ENCODE data around the gene CAMTA1.

The CAMTA1 gene

GRCh38 chr1:6958407-6959030, 173.3 kb downstream of the CAMTA1 start:
- no peak for DNase-seq (ENCODE audit: low spot score)

DNA sequence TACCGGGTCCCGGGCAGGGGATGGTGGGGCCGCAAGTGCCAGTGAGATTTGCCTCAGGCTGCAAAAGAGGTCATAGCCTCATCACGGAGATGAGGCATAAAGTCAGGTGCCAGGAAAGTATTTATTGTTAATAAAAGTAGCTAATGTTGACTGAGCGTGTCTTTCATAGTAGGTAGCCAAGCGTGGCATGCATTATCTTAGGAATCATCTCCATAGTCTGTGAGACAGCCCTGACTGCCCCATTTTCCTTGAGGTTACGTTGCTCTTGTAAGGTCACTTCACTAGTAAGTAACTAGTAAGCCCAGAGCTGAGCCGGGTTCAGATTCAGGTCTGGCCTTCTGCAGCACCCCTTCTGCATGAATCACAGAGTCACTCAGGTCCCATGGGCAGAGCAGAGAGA, 174.2 kb downstream of the CAMTA1 start:
- no peak for DNase-seq (ENCODE audit: low spot score)

DNA sequence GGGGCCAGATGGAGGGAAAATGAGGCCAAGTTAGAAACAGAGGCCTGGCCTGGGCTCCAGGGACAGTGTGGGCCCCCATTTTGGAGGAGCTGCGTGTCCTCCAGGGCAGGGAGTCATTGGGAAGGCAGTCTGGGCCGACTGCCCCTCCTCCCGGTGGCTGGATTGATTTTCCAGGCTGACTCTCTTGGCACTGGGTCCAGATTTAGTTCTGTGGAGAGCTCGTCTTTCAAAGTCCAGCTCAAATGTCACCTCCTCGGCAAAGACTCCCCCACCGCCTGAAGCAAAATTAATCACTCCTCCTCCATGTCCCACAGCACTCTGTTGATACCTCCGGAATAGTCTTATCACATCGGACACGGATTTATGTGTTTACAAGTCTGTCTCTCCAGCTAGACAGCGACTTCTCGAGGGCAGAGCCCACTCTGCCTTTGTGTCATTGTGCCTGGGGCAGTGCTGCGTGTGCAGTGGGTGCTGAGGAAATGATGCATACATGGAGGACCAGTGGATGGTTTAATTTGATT, 175.1 kb downstream of the CAMTA1 start:
- no peak for DNase-seq (ENCODE audit: low spot score)

- no peak for DNase-seq (ENCODE audit: low spot score)
Observed at GRCh38 chr1:6960860-6961259, 175.6 kb downstream of the CAMTA1 start.

- DNase-seq (ENCODE audit: low spot score): no peak
Observed at GRCh38 chr1:6961289-6961688, 176.0 kb downstream of the CAMTA1 start.

- no peak for DNase-seq (ENCODE audit: low spot score)
Observed at GRCh38 chr1:6961905-6962477, 176.7 kb downstream of the CAMTA1 start.

GRCh38 chr1:6962478-6962995, 177.3 kb downstream of the CAMTA1 start:
- no peak for DNase-seq (ENCODE audit: low spot score)

DNA sequence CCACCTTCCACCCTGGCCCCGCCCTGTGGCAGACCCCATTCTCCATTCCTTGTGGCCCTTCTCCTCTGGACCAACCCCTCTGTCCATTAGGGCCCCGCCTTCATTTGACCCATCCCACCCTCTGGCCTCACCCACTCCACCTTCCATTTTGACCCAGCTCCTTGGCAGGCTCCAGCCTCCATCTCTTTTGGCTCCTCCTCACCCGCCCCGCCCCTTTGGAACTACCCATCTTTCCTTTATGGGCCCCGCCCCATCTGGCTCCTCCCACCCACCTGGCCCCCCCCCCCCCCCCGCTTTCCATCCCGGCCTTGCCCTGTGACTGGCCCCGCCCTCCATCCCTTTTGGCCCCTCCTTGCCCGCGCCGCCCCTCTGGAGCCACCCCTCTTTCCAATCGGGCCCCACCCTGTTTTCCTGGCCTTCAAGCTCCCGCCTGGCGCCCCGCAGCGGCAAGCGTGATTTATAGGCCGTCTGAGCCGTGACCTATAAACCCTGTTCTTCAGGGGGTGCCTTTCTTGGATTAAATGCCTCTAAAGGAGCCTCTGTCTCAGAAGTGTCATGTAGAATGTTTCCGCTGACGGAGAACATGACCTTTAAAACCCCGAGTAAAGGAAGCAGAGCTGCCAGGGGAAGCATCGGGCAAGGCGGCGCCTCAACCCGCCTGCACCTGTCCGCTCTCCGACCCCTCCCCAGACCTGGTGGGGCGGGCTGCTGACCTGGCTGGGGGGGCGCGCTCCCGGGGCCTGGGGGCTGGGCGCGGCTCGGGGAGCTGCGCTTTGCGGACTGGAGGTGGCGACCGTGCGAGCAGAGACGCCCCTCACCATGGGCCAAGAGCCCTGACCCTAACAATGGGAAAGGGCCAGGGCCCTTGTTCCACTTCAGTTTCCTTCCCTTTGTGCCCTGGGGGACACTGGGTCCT, 178.0 kb downstream of the CAMTA1 start:
- peak; percentile 78 for DNase-seq (ENCODE audit: low spot score)

- no peak for DNase-seq (ENCODE audit: low spot score)
Observed at GRCh38 chr1:6963912-6964307, 178.7 kb downstream of the CAMTA1 start.

DNA sequence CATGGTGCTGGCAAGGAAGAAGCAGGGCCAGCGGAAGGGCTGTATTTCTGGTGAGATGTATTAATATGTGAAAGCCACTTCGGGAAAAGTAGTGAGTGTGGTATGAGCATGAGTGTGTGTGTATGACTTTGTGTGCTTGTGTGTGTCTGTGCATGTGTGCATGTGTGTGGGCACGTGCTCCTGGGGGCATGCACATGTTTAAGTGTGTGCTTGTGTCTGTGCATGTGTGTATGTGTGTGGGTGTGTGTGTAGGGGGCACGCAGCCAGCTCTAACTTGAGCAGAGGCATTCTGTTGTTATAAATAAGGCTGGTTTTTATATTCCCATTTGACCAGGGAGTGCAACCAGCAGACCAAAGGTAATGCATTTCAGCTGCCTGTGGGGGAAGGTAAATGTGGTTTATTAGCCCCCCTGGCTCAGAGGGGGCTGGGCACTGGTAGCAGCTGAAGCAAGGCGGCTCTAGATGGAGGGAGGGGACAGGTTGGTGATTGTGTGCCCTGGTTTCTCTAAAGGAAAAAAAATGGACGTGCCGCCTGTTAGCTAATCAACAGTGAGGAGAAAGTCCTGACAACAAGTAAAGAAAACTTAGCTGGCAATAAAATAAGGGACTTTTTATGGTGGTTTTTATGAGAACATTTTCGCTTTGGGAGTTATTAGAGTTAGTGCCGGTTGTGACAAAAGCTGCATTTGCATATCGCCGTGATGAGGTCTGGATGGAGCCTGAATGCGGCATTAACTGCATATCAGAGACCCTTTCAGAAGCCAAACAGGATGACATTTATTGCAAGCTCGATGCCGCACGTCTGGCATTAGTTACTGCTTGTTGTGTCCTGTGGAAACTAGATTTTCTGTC, 180.1 kb downstream of the CAMTA1 start:
- no peak for DNase-seq (ENCODE audit: low spot score)

DNA sequence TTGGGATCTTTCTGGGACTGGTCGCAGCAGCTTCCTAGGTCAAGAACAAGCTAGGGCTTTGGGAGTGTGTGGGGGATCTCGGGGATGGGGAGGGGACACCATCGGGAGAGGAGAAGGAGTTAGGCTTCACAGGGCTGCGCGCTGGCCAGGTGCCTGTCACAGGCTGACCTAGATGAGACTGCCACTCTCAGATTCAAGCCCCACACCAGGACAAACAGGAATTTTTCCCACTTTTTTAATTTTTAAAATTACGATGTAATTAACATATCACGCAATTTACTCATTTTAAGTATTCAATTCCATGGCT, 180.6 kb downstream of the CAMTA1 start:
- no peak for DNase-seq (ENCODE audit: low spot score)

DNA sequence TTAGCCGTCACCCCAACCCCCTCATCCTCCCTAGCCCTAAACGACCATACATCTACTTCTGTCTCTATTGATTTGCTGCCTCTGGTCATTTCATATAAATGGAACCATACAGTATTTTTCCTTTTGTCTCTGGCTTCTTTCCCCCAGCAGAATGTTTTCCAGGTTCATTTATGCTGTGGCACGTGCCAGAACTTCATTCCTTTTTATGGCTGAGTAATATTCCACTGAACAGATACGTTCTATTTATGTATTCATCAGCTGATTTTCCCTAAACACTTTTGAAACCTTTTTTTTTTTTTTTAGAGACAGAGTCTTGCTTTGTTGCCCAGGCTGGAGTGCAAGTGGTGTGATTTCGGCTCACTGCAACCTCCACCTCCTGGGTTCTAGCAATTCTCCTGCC, 181.1 kb downstream of the CAMTA1 start:
- no peak for DNase-seq (ENCODE audit: low spot score)

DNA sequence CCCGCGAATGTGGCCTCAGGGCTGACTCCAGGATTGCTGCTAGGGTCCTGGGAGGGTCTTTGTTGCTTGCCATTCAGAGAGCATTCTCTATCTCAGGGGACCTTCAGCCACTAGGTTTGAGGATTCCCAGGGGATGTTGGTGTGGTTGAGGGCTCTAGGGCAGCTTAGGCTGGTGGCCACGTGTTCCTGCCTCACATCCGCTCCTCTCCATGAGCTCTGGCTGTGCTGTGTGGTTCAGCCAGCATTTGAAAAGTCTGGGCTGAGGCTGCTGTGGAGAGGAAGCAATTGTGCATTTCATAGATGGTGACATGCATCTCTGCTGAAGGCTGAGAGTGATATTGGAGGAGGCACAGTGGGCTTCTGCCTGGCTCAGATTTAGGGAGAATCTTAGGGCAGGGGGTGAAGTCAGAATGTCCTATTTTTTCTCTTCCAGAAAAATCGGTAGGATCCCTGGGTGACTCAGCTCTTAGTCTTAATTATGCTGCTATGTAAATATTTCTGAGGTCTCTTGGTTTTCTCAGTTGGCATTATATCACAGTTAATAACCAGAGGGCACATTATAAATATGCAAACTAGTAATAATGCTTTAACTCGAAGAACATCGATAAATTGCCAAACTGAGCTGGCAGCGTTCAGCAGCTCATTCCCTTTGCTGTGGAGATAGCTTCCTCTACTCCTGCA, 182.3 kb downstream of the CAMTA1 start:
- peak; percentile 32 for DNase-seq (ENCODE audit: low spot score)

DNA sequence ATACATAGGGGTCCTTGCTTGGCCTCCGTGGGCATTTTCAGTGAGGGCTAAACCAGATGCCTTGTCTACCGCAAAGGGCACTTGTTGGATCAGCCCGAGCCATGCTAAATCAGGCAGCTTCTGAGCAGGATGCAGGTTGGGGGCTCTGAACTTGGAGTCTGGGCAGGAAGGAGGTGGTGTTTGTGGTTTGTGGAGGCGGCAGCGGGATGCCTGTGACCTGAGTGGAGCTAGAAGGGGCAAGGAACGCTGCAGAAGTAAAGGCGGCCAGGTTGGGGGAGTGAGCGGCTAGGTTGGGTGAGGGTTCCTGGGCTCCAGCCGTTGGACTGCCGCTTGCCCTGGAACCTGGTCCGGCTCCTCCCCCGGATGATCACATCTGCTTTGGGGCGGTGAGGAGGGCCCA, 183.9 kb downstream of the CAMTA1 start:
- no peak for DNase-seq (ENCODE audit: low spot score)

- DNase-seq (ENCODE audit: low spot score): no peak
Observed at GRCh38 chr1:6969762-6970161, 184.5 kb downstream of the CAMTA1 start.

DNA sequence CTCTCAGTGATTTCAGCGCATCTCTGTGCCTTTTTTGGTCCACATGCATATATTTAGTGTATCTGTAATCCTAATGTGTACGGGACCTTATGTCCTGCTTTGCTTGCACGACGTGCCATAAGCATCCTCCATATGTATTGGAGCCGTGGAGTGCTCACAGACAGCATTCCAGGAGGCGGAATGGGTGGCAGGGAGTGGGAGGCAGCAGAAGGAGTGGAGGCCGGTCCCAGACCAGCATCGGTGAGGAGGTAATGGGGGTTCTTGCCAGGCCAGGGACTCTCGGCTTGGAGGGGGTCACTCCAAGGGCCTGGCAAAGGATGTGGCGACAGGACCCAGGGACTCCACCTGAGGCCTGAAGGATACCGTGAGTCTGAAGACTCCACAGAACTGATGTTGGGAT, 185.0 kb downstream of the CAMTA1 start:
- DNase-seq (ENCODE audit: low spot score): no peak

GRCh38 chr1:6971048-6971447, 185.8 kb downstream of the CAMTA1 start:
- DNase-seq (ENCODE audit: low spot score): no peak

- DNase-seq (ENCODE audit: low spot score): no peak
Observed at GRCh38 chr1:6971699-6972098, 186.4 kb downstream of the CAMTA1 start.

DNA sequence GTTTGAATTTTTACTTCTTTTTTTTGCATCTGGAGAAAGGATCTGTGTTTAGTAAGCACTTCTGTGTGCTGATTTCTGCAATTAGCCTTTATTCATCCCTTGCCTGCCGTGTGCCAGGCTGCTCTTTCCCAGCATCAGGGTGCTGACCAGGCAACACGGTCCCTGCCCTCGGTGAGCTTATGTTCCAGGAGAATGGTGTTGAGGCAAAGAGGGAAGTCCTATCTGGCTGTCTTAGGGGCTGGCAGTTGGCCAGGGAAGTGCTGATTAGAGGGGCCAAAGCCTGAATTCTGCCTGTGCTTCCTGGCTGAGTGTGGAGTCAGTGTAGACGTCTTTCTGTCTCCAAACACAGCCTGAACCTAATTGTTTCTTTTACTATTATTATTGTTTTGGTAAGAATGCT, 187.1 kb downstream of the CAMTA1 start:
- DNase-seq (ENCODE audit: low spot score): no peak

DNA sequence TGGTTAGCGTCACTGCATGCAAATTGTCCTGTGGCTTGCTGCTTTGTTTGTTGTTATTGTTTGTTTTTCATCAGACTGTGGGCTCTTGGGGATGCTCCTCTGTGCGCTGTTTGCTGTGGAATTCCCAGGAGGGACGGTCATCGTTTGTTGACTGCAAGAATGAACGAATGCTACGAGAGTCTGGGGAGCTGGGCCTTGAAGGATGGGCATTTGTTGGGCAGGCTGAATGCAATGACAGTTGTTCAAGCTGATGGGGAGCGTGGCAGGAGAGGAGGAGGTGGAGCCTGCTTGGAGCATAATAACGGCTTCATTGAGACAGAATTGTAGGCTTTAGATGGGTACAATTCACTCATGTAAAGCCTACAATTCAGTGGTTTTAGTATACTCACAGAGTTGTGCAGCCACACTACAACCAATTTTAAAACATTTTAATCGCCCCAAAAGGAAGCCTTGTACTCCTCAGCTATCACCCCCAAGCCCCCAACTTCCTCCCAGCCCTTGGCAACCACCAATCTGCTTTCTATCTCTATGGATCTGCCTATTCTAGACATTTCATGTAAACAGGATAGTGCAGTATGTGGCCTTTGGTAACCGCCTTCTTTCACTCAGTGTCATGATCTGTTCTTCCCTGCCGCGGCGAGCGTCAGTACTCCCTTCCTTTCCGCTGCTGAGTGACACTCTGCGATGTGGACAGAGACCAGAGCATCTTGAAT, 190.2 kb downstream of the CAMTA1 start:
- DNase-seq (ENCODE audit: low spot score): no peak

DNA sequence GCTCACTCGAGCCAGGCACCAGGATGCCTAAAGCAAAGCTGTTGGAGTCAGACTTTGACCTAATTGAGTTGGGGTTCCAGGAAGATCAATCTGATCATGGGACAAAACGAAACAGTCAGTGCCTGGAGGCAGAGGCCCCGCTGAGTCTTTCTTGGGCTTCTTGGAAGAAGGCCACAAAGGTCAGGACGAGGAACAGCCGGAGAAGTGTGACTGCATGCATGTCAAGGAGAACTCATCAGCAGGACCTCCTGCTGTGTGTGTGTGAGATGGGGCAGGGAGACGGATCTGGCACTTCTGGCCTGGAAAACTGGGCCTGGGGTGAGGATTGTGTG, 190.8 kb downstream of the CAMTA1 start:
- DNase-seq (ENCODE audit: low spot score): no peak

Data from COLO829 (cell line).